Vein endothelial cell (primary cell): ENCODE data around the gene PAGE2B. TPM values are rescaled to one million over a fixed set of nuclear protein-coding genes. Genes with fewer than 3 reads are reported as not detected.

ENCODE experiments used
- total RNA-seq: library from RNA; depleted of rRNA; stranded (reverse); fragments of >200 nt; gene quantifications from 2 replicates; pipeline ENCODE4 v1.2.3, GENCODE V29; 2012

Gene PAGE2B, protein sequence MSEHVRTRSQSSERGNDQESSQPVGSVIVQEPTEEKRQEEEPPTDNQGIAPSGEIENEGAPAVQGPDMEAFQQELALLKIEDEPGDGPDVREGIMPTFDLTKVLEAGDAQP
- not detected in 2 replicates for total RNA-seq

DNA sequence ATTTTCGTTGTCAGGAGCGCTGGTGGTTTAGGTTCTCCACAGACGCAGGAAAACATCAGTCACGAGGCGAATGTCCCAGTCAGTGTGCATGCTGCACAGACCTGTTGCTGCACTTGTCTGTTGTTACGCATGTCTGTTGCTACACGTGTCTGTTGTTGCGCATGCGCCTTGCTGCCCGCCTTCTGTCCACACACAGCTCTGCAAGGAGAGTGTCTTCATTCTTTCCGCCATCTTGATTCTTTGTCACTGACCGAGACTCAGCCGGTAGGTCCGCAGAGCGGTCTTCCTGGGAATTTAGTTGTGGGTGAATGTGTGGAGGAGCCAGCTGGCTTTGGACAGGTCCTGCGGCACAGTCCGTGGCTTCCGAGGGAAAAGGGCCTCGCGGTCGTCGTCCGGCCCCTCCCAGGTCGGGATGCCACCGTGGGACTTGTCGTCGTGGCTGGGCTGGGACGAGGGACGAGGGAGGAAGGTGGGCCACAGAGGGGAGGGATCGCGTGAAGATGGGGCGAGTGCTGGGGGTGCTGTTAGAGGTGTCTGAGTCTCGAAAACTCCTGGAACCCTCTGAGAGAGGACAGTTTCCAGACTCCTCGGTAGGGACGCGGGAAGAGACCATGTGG lies at the start of gene PAGE2B:
TSS of gene PAGE2B (plus strand) at position 180 of the 617 bp plus-strand sequence. CDS start 1,012 bp downstream, outside the sequence.

DNA sequence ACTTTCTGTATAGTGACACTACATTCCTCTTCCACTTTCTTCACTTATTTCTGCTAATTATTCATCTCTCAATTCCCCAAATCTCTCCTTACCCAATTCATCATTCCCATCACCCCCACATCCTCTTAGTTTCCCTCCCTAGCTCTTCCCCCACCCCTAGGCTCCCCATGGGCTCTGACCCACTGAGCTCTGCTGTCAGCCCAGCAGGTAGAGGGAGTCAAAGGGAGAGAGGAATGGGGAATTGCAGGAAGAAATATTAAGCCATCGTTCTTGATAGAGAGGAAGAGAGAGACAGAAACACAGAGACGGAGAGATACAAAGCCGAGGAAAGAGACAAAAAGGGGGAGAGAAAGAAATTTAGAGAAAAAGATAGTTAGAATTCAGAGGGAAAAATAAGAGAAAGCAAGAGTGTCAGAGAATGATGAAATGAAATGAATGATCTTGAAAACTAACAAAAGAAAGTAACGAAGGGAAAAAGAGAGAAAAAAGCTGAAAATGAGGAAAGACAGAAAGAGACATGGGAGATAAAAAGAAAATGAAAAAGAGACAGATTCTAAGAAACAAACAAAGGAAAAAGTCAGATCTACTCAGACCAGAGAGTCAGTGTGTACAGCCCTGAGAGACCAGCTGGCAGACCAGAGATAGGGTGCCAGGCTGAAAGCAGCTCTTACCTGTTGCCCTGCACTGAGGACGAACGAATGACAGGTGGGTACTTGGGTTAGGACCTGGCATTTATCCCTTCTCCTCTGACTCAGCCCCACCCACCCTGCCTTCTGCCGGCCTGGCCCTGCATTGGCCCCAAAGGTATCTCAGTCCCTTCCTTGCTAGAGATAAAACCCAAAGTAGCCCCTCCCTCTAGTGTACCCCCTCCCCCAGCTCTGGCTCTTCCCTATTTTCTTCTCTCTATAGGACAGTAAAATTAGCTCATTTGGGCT lies 44.3 kb upstream of the PAGE2B start, which contains the start of gene ALAS2:
TSS of gene ALAS2 (minus strand) at position 707 of the 935 bp plus-strand sequence. CDS start 4,977 bp downstream, outside the sequence.

DNA sequence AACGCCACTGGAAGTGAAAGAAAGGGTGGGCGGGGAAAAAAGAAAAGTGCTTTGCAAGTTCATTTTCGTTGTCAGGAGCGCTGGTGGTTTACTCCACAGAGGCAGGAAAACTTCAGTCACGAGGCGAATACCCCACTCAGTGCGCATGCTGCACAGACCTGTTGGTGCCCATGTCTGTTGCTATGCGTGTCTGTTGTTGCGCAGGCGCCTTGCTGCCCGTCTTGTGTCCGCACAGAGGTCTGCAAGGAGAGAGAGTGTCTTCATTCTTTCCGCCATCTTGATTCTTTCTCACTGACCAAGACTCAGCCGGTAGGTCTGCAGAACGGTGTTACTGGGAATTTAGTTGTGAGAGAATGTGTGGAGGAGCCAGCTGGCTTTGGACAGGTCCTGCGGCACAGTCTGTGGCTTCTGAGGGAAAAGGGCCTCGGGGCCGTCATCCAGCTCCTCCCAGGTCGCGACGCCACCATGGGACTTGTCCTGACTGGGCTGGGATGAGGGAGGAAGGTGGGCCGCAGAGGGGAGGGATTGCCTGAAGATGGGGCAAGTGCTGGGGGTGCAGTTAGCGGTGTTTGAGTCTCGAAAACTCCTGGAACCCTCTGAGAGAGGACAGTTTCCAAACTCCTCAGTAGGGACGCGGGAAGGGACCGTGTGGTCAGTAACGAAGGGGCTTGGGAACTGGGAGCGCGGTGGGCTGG lies 14.1 kb downstream of the PAGE2B start, which contains the start of gene PAGE2:
TSS of gene PAGE2 (plus strand) at position 224 of the 695 bp plus-strand sequence. CDS start 1,003 bp downstream, outside the sequence.

Other genes starting within 250 kb of the PAGE2B start
- gene TRO, start 154.2 kb upstream of the PAGE2B start, total RNA-seq = 2.9 and 4.5 TPM in 2 replicates
- gene PFKFB1, start 80.8 kb upstream of the PAGE2B start, total RNA-seq = under 0.01 and 0.10 TPM in 2 replicates
- gene APEX2, start 74.7 kb upstream of the PAGE2B start, total RNA-seq = 14.3 and 18.3 TPM in 2 replicates
- gene ALAS2, start 44.1 kb upstream of the PAGE2B start, total RNA-seq = not detected in 2 replicates
- gene PAGE2, start 14.0 kb downstream of the PAGE2B start, total RNA-seq = not detected in 2 replicates
- not detected in 2 replicates for gene PAGE5, start 145.3 kb downstream of the PAGE2B start, total RNA-seq
- not detected in 2 replicates for gene PAGE3, start 189.9 kb downstream of the PAGE2B start, total RNA-seq